NCI-H524 treated with DMSO at 0.1 percent for 48 hours (cell line): Measurements from ENCODE around the gene LPP.

Source experiments
- DNase-seq: peaks from one replicate; lab custom pipeline; 2025; lab: John Stamatoyannopoulos, UW

LPP gene

DNA sequence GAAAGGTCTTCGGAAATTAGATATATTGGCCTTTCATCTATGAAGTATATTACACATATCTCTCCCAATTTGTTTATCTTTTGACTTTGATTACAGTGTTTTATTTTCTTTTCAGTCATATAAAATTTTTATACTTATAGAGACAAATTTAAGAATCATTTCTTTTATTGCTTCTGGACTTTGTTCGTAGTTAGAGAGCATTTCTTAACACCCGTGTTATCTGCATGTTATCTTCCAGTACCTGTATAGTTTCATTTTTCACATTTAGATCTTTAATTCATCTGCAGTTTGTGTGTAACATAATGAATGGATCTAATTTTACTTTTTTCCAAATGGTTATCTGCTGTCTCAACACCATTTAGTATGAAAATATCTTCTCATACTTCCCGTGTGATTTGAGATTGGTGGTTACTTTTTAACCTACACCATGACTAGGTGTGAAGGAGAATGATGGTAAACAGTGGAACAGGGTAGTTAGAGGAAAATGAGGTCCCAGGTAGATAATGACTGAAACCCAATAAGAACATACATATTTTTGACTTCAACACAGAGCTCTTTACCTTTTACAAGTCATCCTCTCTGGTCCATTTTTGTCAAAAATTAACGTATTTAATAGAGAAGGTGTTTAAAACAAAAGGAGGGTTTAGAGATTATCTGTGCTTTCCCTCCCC, 99.3 kb downstream of the LPP start:
- no peak for DNase-seq

GRCh38 chr3:188253800-188254452, 100.0 kb downstream of the LPP start:
- DNase-seq, result no peak

DNA sequence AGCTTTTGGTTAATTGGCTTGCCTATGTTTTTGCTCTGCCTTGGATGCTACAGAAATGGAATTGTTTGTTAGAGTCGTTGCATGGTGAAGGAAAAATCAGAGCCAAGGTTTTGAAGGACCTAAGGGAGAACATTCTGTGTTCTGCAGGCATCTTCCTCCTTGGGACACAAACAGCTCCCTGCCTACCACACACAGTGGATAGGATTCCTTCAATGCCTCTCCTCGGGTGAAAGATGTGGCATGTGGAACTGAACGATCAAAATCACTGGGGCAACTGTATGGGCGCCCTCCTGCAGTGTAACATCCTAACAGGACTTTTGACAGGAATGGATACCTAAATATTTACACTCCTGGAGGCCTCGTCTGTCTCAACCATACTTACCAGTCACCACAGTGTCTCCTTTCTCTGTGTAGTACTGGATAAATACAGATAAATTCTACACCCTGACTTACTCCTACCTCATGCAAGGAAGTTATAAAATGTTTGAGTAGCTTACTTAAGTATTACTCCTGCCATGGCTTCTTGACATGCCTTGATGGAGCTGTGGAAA, 100.6 kb downstream of the LPP start:
- DNase-seq, result no peak

DNA sequence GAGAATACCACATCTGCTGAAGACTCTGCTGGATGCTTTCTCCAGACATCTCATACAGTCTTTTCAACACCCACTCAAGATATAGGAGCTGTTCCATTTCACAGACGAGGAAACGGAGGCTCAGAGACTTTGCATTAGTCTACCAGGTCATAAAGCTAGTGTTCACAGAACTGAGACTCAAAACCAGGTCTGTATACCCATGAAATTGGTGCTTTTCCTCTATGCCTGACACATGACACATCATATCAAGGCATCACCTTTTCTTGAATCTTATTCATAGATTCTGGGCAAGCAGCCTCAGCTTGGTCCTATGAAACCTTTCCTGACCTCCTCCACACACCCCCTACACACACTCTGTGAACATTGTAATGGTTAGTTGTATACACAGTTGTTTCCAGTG, 101.2 kb downstream of the LPP start:
- DNase-seq, result no peak

GRCh38 chr3:188256758-188257157, 102.8 kb downstream of the LPP start:
- no peak for DNase-seq

DNA sequence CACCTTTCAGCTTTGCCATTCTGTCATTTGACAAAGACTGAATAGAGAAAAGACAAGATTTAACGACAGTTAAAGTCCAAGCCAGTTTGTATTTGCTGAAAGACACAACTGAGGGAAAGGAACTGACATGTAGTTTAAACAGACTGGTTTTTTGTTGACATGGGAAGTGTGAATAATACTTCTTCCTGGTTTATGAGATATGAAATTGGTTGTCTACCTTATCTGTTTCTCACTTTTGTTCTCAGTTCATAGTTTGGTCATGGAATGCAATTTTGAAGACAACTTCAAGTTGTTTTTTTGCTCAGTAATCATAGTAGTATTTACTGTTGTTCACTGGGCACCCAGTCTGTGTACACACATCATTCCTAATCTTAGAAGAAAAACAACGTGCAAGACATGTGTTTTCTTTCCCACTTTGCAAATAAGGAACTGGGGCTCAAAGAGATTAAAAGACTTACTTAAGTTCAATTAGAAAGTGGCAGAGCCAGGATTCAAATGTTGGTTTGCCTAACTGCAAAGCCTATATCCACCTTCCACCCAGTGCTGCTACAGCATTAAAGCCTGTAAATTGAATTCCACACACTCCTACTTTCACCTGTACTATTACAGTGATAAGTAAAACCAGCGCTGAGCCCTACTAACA, 103.5 kb downstream of the LPP start:
- DNase-seq, result no peak

GRCh38 chr3:188259191-188259590, 105.2 kb downstream of the LPP start:
- DNase-seq, result no peak

GRCh38 chr3:188259596-188259995, 105.6 kb downstream of the LPP start:
- no peak for DNase-seq

GRCh38 chr3:188261011-188261410, 107.1 kb downstream of the LPP start:
- no peak for DNase-seq

DNA sequence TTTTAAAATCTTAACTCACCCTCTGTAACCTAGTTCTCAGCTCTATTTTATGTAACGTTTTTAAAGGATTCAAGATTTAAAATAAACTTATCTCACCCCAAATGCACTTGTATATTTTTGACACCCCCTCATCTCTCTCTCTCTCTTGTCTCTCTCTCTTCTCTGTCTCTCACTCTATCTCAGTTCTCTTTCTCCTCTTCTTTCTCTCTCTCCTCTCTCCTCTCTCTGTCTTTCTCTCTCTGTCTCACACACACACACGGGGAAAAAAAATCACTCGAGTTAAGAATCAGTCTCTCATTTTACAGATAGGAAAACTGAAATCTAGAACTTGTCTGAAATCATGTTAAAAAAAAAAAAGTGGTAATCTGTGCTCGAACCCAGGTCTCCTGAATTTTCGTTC, 108.5 kb downstream of the LPP start:
- DNase-seq, result no peak

GRCh38 chr3:188262913-188263683, 109.1 kb downstream of the LPP start:
- DNase-seq, result no peak

DNA sequence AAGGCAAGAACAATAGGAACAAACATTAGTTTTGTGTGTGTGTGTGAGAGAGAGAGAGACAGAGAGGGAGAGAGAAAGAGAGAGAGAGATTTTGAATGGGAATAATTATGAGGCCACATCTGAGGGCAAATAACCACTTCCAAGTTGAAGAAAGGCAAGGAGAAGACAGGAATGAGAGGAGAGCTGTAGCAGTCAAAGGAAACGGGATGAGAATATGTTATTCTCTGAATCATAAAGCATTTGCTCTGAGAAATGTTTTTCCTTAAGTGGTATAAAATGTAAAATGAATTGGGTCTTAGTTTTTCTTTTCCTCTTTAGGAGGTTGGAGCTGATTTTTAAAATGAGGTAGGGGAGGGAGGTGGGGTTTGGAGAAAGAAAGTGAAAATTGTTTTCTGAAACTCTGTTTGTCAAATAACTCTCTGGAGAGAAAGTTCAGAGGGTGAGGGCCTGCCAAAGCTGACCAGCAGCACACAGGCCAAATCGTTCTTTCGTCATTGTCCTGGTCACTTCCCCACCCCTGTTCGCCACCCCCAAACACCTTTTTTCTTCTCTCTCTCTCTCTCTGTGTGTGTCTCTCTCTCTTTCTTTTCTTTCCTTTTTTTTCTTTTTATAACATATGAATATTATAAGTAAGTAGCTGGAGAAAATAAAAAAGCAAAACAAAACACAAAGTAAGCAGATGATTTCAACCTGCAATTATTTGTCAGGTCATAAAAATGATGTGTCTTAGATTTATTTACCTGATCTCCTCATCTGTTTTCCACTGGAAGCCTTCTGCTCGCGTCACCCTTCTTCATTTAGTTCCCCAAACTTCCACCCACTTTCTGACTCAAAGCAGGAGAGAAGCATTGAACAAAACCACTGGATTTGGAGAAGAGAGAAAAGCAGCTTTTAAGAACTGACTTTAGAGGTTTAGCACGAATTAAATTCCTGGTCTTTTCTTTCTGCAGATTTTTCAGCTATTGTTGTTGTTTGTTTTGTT, 110.6 kb downstream of the LPP start:
- no peak for DNase-seq

GRCh38 chr3:188266562-188267274, 112.8 kb downstream of the LPP start:
- DNase-seq, result no peak

DNA sequence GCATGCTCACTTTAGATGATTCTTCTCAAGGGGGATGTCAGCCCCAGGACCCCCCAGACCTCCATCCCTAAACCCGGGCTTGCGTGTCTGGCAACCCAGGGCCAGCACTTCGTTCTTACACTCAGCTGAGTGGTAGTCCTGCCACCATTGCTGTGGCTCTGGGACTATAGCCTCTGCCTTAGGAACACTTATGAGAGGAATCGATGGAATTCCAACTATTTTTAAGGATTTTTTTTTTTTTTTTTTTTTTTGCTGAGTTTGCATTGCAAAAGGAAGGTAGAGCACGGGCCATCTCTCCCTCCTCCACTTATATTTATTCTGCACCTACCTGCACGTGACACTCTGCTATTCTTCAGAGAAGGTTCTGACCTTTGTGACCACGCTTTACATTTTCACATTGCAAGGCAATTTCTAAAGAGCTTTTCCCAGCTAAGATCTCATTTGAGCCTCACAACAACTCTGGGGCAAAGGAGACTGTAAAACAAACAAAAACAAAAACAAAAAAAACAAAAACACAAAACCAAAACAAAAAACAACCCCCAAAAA, 113.9 kb downstream of the LPP start:
- no peak for DNase-seq

DNA sequence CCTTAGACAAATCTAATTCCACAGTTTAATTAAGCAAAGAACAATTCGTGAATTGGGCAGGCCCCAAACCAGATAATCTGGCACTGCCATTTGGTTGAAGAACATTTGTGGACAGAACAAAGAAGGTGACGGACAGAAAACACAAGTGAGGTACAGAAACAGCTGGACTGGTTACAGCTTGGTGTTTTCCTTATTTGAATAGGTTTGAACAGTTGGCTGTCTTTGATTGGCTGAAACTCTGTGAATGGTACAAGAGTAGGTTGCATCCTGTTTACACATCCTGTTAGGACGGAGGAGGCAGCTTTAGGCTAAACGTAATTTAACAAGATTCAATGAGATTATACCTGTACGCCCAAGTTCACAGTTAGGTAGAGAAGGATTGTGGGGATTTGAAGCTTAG, 114.4 kb downstream of the LPP start:
- DNase-seq, result no peak

GRCh38 chr3:188269040-188269439, 115.1 kb downstream of the LPP start:
- no peak for DNase-seq

DNA sequence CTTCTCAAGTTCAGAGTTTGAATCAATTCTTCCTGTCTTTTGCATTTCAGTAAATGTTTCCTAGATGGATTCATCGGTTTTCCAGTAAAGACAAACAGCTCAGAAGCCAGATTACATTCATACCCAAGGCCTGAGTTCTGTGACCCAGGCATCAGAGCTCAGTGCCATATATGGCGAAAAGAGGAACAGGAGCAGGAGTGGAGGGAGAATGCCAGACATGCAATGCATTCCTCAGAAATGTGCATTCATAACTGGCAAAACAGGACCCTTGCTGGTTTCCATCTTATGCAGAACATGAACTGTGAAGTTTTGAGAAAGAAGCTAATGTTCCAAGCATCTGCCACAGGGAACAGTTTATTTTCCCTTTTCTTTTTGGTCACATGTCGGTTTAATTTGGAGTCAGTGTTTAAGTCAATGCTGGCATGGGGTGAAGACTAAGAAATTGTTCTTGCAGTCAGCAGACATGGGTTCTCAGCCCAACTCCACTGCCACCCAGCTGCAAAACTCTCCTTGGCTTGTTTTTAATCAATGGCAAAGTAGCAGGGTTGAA, 116.5 kb downstream of the LPP start:
- DNase-seq, result no peak

DNA sequence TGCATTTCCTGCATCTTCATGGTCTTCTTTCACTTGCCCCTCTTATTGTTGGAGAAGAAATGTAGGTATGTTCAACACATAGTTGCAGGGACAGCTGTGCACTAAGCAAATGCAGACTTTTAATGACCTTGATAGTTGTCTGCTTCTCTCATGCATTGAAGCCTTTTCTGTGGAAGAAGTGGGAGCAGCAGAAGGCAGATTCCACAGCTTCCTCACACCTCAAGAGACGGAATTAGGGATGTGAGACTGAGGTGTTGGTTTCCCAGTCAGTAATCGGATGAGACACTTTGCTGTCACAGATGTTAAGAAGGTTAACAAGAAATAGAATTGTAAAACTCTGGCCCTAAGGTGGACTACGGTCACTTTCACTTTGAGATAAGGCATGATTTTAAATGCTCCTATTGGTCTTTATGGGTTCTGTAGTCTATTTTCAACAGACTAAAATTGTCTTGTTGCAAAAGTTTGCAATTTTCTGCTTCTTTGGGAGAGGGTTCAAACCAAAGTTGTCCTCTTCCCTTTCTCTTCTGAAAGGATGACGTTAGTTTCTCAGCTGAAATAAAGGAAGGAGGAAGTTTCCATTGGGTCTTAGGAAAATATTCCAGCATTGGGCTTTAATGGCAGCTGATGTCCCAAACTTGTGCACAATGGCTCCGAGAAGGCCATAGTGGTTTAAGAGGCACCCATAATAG, 117.4 kb downstream of the LPP start:
- DNase-seq, result no peak
